ENCODE results near the gene HS3ST4.

DNA sequence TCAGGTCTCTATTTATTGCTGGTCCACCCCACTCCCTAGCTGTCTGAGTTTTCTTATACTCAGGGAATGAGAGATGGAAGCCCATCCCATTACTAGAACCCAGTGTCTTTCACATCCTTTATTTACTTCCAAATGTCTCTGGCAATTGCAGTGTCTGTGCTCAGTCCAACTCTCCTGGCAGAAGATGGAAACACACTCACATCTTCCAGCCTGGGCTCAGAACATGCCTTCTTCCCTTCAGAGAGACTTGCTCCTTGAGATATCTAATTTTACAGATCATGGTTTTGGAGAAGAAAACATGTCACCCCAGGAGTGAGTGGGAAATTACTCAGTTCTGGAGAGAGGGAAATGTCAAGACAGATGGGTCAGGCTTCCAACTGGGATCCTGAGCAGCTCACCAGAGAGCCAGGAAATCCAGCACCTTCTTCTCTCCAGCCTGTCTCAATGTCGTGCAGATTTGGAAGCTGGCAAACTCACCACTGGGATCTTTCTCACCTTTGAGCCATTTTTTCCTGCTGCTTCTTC, 494.4 kb downstream of the HS3ST4 start:
- TF ChIP-seq, protein P1, sequence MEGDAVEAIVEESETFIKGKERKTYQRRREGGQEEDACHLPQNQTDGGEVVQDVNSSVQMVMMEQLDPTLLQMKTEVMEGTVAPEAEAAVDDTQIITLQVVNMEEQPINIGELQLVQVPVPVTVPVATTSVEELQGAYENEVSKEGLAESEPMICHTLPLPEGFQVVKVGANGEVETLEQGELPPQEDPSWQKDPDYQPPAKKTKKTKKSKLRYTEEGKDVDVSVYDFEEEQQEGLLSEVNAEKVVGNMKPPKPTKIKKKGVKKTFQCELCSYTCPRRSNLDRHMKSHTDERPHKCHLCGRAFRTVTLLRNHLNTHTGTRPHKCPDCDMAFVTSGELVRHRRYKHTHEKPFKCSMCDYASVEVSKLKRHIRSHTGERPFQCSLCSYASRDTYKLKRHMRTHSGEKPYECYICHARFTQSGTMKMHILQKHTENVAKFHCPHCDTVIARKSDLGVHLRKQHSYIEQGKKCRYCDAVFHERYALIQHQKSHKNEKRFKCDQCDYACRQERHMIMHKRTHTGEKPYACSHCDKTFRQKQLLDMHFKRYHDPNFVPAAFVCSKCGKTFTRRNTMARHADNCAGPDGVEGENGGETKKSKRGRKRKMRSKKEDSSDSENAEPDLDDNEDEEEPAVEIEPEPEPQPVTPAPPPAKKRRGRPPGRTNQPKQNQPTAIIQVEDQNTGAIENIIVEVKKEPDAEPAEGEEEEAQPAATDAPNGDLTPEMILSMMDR (IDR thresholded peaks at IDR 0.05), result no peak
- TF ChIP-seq POLR2A (IDR thresholded peaks at IDR 0.05) (no peak), POLR2AphosphoS5 (IDR thresholded peaks at IDR 0.05) (no peak)
